Trophoblast cell (in vitro differentiated cells and primary cell): ENCODE data around the gene HTRA3.
"Not testable (repeated sequence)": the region's sequence is repeated elsewhere in the genome, so short reads cannot be mapped to it uniquely, and the experiment has no call there.

Experiments
- DNase-seq, 2 donors: peaks; one replicate each; pipeline ENCODE4 v3.0.0-alpha.2; 2016
- H2AFZ ChIP-seq: 2 replicates; pipeline ENCODE4 v1.6.1; 2013; ENCODE audit warnings: low read length, moderate library complexity, mild to moderate bottlenecking; ENCODE audit not compliant: insufficient read depth, poor library complexity
- H2AK5ac ChIP-seq: 2 replicates; pipeline ENCODE4 v1.6.1; 2013; ENCODE audit warnings: mild to moderate bottlenecking, low read length
- H2BK120ac ChIP-seq: 2 replicates; pipeline ENCODE4 v1.6.1; 2013; ENCODE audit warnings: low read length, mild to moderate bottlenecking, moderate library complexity; ENCODE audit not compliant: insufficient read depth, poor library complexity
- H2BK12ac ChIP-seq: 2 replicates; pipeline ENCODE4 v1.6.1; 2013; ENCODE audit warnings: mild to moderate bottlenecking, low read length, moderate library complexity
- H2BK5ac ChIP-seq: 2 replicates; pipeline ENCODE4 v1.6.1; 2013; ENCODE audit warnings: low read length, low read depth, moderate library complexity, mild to moderate bottlenecking; ENCODE audit not compliant: poor library complexity
- H3K14ac ChIP-seq: 2 replicates; pipeline ENCODE4 v1.6.1; 2013; ENCODE audit warnings: mild to moderate bottlenecking, low read length
- H3K18ac ChIP-seq: 2 replicates; pipeline ENCODE4 v1.6.1; 2013; ENCODE audit warnings: mild to moderate bottlenecking, low read length
- H3K23ac ChIP-seq: 2 replicates; pipeline ENCODE4 v1.6.1; 2013; ENCODE audit warnings: low read length
- H3K27ac ChIP-seq: 2 replicates; pipeline ENCODE4 v1.5.1; 2013; ENCODE audit warnings: low read depth, mild to moderate bottlenecking, inconsistent platforms, low read length, moderate library complexity
- H3K27me3 ChIP-seq: 2 replicates; pipeline ENCODE4 v1.6.1; 2013; ENCODE audit warnings: inconsistent platforms, mild to moderate bottlenecking, low read length, moderate library complexity; ENCODE audit not compliant: insufficient read depth
- H3K36me3 ChIP-seq, 2 experiments: 1 replicate in 1 of 2; 2 replicates in 1 of 2; pipeline ENCODE4 v1.6.1; 2013; ENCODE audit warnings: low read length in 2 of 2, mild to moderate bottlenecking in 2 of 2, moderate library complexity in 1 of 2; ENCODE audit not compliant: insufficient read depth in 2 of 2, control insufficient read depth in 1 of 2
- H3K4ac ChIP-seq: 2 replicates; pipeline ENCODE4 v1.6.1; 2013; ENCODE audit warnings: low read depth, mild to moderate bottlenecking, low read length, moderate library complexity
- H3K4me1 ChIP-seq, 2 experiments: 1 replicate in 1 of 2; 2 replicates in 1 of 2; pipeline ENCODE4 v1.6.1; 2013; ENCODE audit warnings: low read length in 2 of 2, mild to moderate bottlenecking in 2 of 2, moderate library complexity in 1 of 2; ENCODE audit not compliant: insufficient read depth in 2 of 2, control insufficient read depth in 1 of 2
- H3K4me2 ChIP-seq: 2 replicates; pipeline ENCODE4 v1.6.1; 2013; ENCODE audit warnings: inconsistent platforms, mild to moderate bottlenecking, low read length, moderate library complexity
- H3K4me3 ChIP-seq: 2 replicates; pipeline ENCODE4 v1.5.1; 2013; ENCODE audit warnings: mild to moderate bottlenecking, low read depth, low read length, inconsistent platforms
- H3K79me1 ChIP-seq: one replicate; pipeline ENCODE4 v1.6.1; 2013; ENCODE audit warnings: low read length
- H3K79me2 ChIP-seq: 2 replicates; pipeline ENCODE4 v1.6.1; 2013; ENCODE audit warnings: low read length, mild to moderate bottlenecking; ENCODE audit not compliant: control insufficient read depth, insufficient read depth, poor library complexity
- H3K9ac ChIP-seq: 2 replicates; pipeline ENCODE4 v1.6.1; 2013; ENCODE audit warnings: mild to moderate bottlenecking, low read length
- H3K9me3 ChIP-seq: 2 replicates; pipeline ENCODE4 v1.6.1; 2013; ENCODE audit warnings: low read depth, mild to moderate bottlenecking, control low read depth, inconsistent platforms, low read length; ENCODE audit not compliant: insufficient read depth
- H4K12ac ChIP-seq: 2 replicates; pipeline ENCODE4 v1.6.1; 2013; ENCODE audit warnings: low read depth, mild to moderate bottlenecking, low read length, moderate library complexity
- H4K8ac ChIP-seq: 2 replicates; pipeline ENCODE4 v1.6.1; 2013; ENCODE audit warnings: low read depth, mild to moderate bottlenecking, low read length, moderate library complexity
- H4K91ac ChIP-seq: one replicate; pipeline ENCODE4 v1.6.1; 2013; ENCODE audit warnings: low read depth, mild to moderate bottlenecking, low read length, moderate library complexity
- WGBS: extraction: QIAGEN DNeasy Blood & Tissue Kit; methylation state at CpG from one replicate; pipeline ENCODE4 v1.1.7; 2013; ENCODE audit warnings: missing lambda C conversion rate; ENCODE audit not compliant: insufficient read length, insufficient coverage; ENCODE audit errors: extremely low coverage; 5-methylcytosine and 5-hydroxymethylcytosine counted together

The HTRA3 gene

DNA sequence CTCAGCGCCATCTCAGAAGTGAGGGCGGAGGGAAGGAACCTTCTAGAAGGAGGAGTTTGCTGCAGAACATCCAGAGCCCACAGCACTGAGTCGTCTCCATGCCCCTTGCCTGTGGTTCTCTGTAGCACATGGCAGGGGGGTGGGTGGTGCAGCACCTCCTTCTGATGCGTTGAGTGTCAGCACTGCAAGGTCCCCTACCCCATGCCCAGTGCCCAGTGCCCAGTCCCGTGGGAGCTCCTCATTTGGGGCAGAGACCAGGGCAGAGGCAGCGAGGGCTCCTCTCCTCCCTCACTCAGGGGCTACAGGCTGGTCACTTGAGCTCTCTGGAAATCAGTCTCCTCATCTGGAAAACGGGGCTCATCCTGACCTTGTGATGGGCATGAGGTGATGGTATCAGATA is 78.1 kb downstream of the HTRA3 start:
- H3K79me1 ChIP-seq = peaks cover 2% of the 10 kb centered on the region
- H4K12ac ChIP-seq = no peak overlapping the region
- H3K9ac ChIP-seq = no peak overlapping the region
- H3K79me2 ChIP-seq = no peaks in the 10 kb centered on the region
- no peak overlapping the region for H3K18ac ChIP-seq
- H3K4ac ChIP-seq = no peak overlapping the region
- no peaks in the 10 kb centered on the region for H3K36me3 ChIP-seq
- no peak overlapping the region for H2AFZ ChIP-seq
- no peak overlapping the region for H3K27ac ChIP-seq
- no peak overlapping the region for H2BK120ac ChIP-seq
- H3K4me2 ChIP-seq = no peak overlapping the region
- no peak overlapping the region for H3K23ac ChIP-seq
- no CpG with 5 or more reads among the region's 7 CpGs for WGBS
- H3K14ac ChIP-seq = no peak overlapping the region
- no peak overlapping the region for H2BK5ac ChIP-seq
- H2AK5ac ChIP-seq = no peak overlapping the region
- no peak for DNase-seq
- H4K91ac ChIP-seq = no peak overlapping the region
- H3K4me3 ChIP-seq = no peak overlapping the region
- no peak overlapping the region for H4K8ac ChIP-seq
- H2BK12ac ChIP-seq = no peak overlapping the region
- no peaks in the 10 kb centered on the region for H3K27me3 ChIP-seq
- peaks cover 5 to 9% of the 10 kb centered on the region in 2 experiments for H3K4me1 ChIP-seq
- no peaks in the 10 kb centered on the region for H3K9me3 ChIP-seq

DNA sequence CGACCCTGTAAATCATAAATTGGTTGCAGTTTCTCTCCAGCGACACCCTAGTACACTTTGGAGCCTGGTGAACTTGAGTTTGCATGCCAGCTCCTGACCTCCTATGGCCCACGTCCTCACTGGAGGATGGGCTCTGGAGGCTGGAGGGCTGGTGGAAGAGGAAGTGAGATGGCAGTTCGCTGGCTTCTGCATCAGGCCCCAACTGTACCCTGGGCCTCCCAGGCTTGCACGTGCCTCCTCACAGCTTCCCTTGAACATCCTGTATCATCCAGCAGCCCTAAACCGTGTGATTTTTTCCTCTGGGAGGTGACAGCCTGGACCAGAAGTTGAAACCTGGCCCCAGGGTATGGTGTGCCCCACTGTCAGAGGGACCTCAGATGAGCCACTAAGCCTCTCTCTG is 78.5 kb downstream of the HTRA3 start:
- Histone ChIP-seq H4K91ac (no peak overlapping the region), H3K27me3 (no peaks in the 10 kb centered on the region), H4K8ac (no peak overlapping the region), H3K36me3 (no peaks in the 10 kb centered on the region), H4K12ac (no peak overlapping the region), H3K79me1 (peaks cover 2% of the 10 kb centered on the region), H2BK12ac (no peak overlapping the region), H2AK5ac (no peak overlapping the region), H3K27ac (no peak overlapping the region), H2BK5ac (no peak overlapping the region), H3K14ac (no peak overlapping the region), H3K9me3 (no peaks in the 10 kb centered on the region), H3K23ac (no peak overlapping the region), H3K4me2 (no peak overlapping the region), H3K4ac (no peak overlapping the region), H3K18ac (no peak overlapping the region), H2BK120ac (no peak overlapping the region), H3K4me1 (peaks cover 2 to 5% of the 10 kb centered on the region in 2 experiments), H3K4me3 (no peak overlapping the region), H3K79me2 (no peaks in the 10 kb centered on the region), H2AFZ (no peak overlapping the region), H3K9ac (no peak overlapping the region)
- WGBS = no CpG with 5 or more reads among the region's 6 CpGs
- no peak for DNase-seq

DNA sequence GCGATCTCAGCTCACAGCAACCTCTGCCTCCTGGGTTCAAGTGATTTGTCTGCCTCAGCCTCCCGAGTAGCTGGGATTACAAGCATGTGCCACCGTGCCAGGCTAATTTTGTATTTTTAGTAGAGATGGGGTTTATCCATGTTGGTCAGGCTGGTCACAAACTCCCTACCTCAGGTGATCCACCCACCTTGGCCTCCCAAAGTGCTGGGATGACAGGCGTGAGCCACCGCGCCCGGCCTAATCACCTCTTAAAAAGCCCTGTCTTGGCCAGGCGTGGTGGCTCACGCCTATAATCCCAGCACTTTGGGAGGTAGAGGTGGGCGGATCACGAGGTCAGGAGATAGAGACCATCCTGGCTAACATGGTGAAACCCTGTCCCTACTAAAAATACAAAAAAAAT is 79.7 kb downstream of the HTRA3 start:
- not testable (repeated sequence) for H3K4me2 ChIP-seq, H2AK5ac ChIP-seq, H2AFZ ChIP-seq, H4K8ac ChIP-seq, H3K79me1 ChIP-seq, H2BK120ac ChIP-seq, H3K9ac ChIP-seq, H3K27me3 ChIP-seq, H3K9me3 ChIP-seq, H3K27ac ChIP-seq, H2BK5ac ChIP-seq, H3K23ac ChIP-seq, H3K4ac ChIP-seq, H2BK12ac ChIP-seq, H4K91ac ChIP-seq, H3K14ac ChIP-seq, H3K36me3 ChIP-seq, H4K12ac ChIP-seq, DNase-seq, H3K79me2 ChIP-seq, H3K18ac ChIP-seq, H3K4me3 ChIP-seq, H3K4me1 ChIP-seq
- no CpG with 5 or more reads among the region's 11 CpGs for WGBS

DNA sequence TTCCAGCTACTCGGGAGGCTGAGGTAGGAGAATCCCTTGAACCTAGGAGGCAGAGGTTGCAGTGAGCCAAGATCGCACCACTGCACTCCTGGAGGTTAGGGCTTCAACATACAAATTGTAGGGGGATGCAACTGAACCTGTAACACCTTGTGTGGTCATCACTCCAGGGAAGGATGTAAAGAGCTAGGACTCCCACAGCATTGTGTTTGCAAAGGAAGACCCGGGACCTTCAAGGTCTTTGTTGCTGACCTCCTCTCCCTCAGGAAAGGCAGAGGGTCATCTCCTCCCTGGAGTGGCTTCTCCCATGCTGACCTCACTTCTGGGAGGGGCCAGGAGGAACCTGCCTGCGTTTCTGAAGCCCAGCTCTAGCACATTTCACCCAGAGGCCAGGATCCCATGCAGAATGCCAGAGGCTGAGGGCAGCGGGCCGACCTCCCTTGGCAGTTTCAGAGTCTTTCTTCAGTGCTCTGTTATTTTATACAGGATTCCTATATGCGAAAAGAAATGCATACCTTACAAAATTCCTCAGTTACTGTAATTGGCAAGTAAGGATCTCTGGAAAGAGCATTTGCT is 80.2 kb downstream of the HTRA3 start:
- Histone ChIP-seq H3K27ac (no peak overlapping the region), H2AK5ac (no peak overlapping the region), H4K91ac (no peak overlapping the region), H3K79me1 (no peaks in the 10 kb centered on the region), H3K79me2 (no peaks in the 10 kb centered on the region), H3K18ac (no peak overlapping the region), H3K27me3 (no peaks in the 10 kb centered on the region), H3K4me1 (peaks cover 2 to 5% of the 10 kb centered on the region in 2 experiments), H2BK5ac (no peak overlapping the region), H3K9ac (no peak overlapping the region), H2BK12ac (no peak overlapping the region), H2BK120ac (no peak overlapping the region), H3K4ac (no peak overlapping the region), H3K14ac (no peak overlapping the region), H3K4me3 (no peak overlapping the region), H4K12ac (no peak overlapping the region), H4K8ac (no peak overlapping the region), H2AFZ (no peak overlapping the region), H3K36me3 (no peaks in the 10 kb centered on the region), H3K23ac (no peak overlapping the region), H3K4me2 (no peak overlapping the region), H3K9me3 (no peaks in the 10 kb centered on the region)
- DNase-seq = no peak
- WGBS = no CpG with 5 or more reads among the region's 7 CpGs
